GM12891 (cell line): Measurements from ENCODE around the gene CHRNE.

ENCODE experiments used
- PAX5 ChIP-seq: IDR thresholded peaks from 2 replicates; pipeline ENCODE4 v1.6.1; 2011; ENCODE audit warnings: low read length, moderate library complexity, mild to moderate bottlenecking; ENCODE audit not compliant: insufficient read depth, severe bottlenecking
- POLR2A ChIP-seq: IDR thresholded peaks from 2 replicates; pipeline ENCODE4 v1.6.1; 2011; ENCODE audit warnings: low read depth, low read length, control low read depth
- POLR2AphosphoS5 ChIP-seq: IDR thresholded peaks from 2 replicates; pipeline ENCODE4 v1.6.1; 2011; ENCODE audit warnings: low read depth, low read length, control low read depth
- POU2F2 ChIP-seq: IDR thresholded peaks from 2 replicates; pipeline ENCODE4 v1.6.1; 2011; ENCODE audit warnings: low read depth, mild to moderate bottlenecking, control low read depth, low read length, moderate library complexity
- SPI1 ChIP-seq: IDR thresholded peaks from 2 replicates; pipeline ENCODE4 v1.6.1; 2011; ENCODE audit warnings: low read depth, low read length, control low read depth
- TAF1 ChIP-seq: IDR thresholded peaks from 2 replicates; pipeline ENCODE4 v1.6.1; 2011; ENCODE audit warnings: low read depth, low read length, control low read depth

GRCh38 chr17:4851084-4851483 lies 51.8 kb downstream of the CHRNE start:
- no peak for TF ChIP-seq POLR2A
- no peak for TF ChIP-seq TAF1
- TF ChIP-seq POLR2AphosphoS5 = no peak
- TF ChIP-seq SPI1 = no peak
- no peak for TF ChIP-seq PAX5
- no peak for TF ChIP-seq POU2F2
